HG03342 (cell line): ENCODE results near the gene LSM6.

Experiments used
- ATAC-seq: cut with Tn5 transposase; IDR thresholded peaks from one replicate; pipeline ENCODE4 v1.9.1; 2021; ENCODE audit warnings: mild to moderate bottlenecking, moderate library complexity; ENCODE audit not compliant: unreplicated experiment

LSM6 gene

DNA sequence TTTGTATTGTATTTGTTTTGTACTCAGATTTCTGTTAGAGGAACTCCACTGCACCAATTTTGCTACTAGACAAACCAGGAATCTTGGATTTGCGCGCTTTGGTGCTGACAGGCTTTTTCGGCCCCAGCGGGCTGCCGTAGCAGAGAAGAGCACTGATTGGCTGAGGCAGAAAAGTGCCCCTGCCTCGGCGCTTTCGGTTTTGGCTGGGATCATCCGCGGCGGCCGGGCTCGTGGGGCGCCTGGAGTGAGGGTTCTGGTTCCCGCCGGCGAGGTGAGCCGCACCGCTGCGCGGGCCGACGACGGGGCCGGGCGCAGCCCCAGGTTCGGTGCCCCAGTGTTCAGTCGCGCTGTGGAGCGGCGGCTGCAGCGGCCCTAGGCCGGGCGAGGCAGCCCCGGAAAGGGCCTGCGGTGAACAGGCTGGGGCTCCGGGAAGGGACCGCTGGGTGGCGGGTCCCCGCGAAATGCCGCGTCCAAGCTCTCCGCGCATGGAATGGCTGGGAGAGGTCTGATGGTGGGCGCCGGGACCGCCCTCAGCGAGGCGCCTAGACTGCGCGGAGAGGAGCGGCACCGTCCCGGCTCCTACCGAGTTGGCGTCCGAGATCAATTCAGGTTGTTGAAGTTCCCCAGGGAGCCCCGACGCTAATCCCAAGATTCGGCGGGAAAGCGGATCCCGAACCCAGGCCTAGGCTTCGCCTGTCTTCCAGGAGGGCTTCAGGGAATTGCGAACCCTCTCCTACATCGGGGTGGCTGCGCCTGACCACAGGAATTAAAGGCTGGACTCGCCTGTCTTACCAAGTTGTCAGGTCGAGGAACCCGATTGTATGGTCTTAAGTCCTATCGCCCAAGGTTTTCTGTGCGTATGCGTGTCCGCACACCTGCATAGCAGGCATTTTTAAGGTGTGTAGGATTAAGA lies at the start of gene LSM6:
Gene LSM6, plus strand, starts transcription at position 178 of the 913 bp plus-strand sequence. CDS start 7,204 bp downstream, outside the sequence.
- ATAC-seq = peak; percentile 91

DNA sequence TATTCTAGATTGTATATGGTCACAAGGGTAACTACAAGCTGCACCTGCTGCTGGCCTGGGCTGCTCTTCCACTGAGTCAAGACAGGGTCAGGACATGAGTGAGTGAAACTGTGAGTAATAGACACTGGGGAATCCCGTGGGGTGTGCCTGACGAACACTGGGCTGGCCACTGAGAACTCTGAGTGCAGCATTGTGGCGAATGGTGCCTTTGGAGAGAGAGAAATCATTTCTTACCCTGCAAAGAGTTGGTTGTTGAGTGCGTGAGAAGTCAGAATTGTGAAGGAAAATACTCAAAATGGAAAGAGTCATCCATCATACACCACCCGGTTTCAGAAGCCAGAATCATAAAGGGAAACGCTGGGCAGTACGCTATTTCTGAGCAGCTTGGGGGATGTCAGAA lies 43.1 kb upstream of the LSM6 start:
- ATAC-seq = peak; percentile 99

DNA sequence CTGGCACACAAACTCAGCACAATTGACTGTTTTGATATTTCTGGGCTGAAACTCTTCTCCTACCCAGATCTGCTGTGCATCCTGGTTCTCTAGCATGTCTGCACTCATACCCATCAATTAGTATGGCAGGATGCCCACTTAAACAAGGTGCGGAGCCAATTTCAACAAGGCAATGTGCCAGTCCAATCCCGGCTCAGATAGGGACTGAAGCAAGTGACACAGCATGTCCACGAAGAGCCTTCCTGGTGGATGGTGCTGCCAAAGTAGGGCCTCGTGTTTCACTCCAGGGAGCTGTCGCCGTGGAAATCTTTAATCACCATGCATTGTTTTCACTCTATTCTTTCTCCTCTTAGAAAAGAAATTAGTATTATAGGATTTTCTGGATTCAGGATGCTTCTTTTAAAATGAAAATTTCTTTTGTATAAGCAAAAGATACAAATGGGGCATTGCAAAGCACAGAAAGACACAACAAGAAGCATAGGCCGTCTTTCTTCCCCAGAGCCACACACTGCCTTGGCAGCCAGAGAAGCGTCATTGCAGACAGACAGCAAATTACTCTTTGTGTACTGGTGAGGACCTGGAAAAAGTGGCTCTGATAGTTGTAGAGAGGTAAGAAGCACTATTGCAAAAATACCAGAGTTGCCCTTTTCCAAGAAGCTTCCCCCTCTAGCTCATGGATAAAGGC lies 40.6 kb upstream of the LSM6 start:
- ATAC-seq = no peak

DNA sequence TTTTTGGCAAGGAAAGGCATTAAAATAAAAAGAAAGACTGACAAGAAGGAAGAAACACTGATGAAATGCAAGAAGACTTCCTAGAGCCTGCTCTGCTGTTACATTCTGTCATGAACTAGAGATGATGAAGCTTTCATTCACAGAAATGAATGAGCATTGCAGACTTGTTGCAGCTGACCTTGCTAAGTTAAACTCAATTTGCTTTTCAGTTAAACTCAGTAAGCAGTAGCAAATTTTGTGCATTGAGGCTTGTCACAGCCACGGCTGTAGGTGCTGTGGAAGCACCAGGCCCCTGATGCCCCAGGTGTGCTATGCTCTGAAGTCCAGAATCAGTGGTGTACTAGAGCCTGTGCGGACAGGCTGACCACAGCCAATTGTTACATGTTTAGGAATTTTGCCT lies 39.6 kb upstream of the LSM6 start:
- no peak for ATAC-seq

DNA sequence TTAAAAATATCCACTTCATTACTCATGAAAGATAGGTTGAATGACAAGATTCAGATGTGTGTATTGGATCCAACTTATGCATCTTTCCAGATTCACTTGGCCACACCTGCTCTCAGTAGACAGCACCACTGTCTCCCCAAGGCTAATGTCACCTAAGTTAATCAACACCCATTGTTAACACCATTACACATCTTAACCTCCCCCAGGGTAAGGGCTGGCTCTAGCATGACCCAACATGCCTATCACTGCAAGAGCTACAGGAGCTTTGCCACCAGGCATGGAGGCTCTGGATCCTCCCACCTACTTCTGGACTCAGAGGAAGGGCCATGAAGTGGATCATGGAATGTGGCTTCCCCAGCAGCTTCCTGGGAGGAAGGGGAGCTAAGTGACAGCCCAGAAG lies 32.8 kb upstream of the LSM6 start:
- no peak for ATAC-seq

DNA sequence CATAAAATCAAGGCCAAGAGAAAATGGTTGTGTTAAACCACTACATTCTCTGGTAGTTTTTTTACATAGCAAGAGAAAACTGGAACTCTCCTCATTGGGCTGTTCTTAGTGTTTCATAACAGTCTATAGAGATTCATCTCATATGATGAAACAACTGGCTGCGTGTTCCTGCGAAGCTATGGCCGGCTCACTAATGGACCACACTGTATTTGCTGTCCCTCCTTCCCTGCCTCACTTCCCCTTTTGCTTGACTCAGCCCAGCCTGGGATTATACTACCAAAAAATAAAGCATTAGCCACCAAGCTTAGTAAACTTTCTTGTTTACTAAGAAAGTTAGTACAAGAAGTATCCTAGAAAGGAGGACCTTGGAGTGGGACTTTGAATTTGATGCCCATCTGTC lies 31.6 kb upstream of the LSM6 start:
- ATAC-seq = no peak

DNA sequence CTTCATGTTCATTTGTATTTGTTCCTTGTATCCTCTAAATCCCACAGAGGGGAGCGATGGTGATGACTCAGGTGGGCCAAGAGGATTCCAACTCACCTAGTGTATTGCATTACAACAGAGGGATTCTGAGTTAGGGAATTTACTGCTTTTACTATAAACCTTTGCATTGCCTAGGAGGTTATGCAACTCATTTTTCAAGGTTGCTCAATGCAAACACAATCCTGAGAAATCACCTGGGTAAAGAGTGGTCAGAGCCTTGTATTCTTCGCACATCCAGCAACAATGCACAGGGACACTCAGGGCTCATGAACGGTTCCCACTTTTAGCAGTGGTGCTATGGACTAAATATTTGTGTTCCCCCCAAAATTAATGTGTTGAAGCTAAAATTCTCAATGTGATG lies 28.6 kb upstream of the LSM6 start:
- ATAC-seq = no peak

DNA sequence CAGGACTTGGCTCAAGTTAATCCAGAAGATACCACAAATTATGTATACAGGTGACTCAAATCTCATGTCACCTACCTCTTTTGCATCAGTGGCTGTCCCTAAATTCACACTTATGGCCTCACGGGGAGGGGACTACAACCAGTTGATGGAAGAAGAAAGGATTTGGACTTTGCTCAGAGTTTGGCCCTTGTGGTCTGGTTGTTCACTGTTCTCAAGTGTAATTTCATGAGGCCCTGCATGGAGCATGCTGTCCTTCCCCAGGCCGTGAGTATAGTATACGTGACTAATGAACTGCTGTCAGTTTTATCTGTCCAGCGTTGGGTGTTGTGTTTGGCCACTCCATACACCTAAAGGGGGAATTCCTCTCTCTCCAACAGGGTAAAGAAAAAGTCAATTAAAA lies 27.5 kb upstream of the LSM6 start:
- ATAC-seq = no peak

DNA sequence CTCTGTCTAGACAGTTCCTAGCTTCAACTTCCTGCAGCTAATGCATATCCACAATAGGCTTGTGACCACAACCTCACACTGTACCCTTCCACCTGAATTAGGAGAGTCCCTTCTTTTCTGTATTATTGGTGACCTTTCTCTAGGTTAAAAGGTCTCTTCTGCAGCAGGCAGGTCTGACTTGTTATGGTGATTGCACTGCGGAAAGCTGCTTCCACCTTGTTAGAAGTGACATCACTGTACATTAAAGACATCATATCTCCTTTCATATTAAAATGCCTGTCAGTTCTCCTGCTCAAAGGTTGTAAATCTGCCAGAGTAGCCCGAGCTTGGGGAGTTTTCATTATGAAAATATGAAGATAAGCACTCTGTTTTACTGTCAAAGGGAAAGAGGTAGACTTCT lies 21.5 kb upstream of the LSM6 start:
- ATAC-seq = no peak

DNA sequence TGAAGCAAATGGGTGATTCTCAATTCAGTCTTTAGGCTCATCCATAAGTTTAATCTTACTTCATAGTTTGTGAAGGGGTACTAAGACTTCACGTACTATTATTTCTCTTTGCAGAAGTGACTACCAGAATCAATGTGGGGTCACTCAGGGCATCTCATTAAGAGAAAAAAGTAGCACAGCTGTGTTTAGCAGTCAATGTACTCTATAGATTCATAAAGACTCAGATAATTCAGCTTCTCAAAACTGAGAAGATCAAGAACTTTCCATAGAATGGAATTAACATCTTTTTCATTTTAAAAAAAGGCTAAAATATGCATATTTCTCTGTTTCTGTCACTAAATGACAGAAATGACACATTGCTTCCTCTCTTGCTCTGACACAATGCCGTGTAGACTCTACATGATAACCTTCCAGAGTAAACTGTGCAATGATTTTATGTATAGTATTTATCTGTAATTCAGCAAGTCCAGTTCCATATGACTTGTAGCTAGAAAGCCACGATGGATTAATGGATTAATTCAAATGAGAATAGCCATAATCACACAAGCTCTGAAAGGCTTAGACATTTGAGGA lies 20.3 kb upstream of the LSM6 start:
- no peak for ATAC-seq

DNA sequence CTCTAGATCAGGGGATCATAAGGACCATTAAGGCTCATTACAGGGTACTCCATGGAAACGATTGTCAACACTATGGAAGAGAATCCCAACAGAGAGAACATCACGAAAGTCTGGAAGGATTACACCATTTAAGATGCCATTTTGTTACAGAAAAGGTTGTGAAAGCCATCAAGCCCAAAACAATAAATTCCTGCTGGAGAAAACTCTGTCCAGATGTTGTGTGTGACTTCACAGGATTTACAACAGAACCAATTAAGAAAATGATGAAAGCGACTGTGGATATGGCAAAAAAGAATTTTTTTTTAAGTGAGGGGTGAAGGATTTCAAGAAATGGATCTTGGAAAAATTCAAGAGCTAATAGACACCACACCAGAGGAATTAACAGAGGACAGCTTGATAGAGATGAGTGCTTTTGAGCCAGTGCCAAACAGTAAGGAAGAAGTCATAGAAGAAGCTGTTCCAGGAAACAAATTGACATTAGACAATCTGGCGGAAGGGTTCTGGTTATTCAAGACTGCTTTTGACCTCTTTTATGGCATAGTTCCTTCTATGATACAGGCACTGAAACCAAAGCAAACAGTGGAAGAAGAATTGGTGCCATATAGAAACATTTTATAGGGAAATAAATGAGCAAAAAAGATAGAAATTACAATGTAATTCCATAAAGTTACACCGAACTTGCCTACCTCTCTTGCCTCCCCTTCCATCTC lies 17.3 kb upstream of the LSM6 start:
- ATAC-seq = no peak

DNA sequence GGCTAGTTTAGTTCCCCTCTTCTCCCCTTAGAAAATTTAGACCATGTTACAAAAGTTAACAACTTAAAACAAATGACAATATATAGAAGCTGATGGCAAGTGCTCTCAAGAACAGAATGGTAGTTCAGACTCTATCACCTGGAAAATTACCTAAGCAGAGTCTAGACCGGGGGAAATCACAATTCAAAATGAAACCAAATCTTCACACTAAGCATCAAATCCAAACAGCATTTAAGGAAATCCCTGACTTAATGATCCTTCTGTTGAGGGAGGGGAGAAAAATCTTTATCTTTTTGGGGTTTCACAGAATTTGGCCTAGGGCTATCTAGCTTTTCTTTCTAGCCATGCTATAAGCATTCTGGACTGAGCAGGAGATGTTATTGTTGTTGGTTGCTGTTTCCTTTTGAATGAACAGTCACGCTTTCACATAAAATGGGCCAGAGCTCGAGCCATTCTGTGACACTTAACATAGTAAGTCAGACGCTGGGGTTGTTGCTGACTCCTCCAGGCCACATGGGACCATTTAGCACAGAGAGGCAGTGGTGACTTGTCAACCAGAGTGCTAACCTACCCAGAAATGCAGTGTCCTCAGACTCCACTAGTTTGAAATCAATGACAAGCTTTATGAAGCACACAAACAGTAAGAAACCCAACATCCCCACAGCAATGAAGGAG lies 16.0 kb upstream of the LSM6 start:
- ATAC-seq = peak; percentile 80

DNA sequence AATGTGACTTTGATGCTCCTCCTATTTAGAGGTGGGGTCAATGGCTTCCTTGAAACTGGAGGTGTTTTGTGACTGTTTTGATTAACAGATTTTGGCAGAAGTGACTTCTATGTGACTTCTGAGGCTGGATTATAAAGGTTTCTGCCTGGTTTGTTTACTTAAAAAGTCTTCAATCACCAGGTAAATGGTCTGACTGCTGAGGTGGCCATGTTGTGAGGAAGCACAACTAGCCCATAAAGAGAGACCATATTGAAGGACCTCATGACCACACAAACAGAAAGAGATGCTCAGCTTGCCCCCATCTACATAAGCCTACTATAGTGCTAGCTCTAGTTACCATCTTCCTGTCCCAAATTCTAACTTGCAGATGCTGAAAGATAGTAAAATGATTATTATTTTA lies 14.3 kb upstream of the LSM6 start:
- ATAC-seq = no peak

DNA sequence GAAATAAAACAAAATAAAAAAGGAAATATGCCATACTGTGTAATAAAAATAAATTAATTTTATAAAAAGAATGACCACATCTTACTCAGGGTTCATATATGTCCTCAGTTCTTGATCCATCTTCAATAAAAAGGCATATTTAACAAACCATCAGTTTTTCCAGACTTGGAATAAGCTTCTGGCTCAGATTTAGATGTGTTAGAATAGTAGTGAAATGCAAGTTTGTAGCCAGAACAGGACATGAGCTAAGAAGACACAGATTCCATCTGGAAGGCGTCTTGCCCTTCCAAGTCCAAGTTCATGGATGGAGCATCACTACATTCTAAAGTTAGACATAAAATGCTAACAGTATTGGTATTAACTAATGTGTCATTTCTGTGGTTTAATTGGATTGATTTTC lies 10.3 kb upstream of the LSM6 start:
- no peak for ATAC-seq

DNA sequence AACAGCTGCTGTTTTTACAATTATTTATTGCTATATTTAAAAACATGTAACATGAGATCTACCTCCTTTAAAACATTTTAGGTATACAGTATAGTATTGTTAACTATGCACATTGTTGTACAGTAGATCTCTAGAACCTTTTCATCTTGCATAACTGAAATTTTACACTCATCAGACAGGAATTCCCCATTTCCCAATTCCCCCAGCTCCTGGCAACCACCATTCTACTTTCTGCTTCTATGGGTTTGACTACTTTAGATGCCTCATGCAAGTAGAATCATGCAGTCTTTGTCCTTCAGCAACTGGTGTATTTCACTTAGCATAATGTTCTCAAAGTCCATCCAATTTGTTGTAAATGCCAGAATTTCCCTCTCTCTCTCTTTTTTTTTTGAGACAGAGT lies 9.7 kb upstream of the LSM6 start:
- ATAC-seq = no peak

DNA sequence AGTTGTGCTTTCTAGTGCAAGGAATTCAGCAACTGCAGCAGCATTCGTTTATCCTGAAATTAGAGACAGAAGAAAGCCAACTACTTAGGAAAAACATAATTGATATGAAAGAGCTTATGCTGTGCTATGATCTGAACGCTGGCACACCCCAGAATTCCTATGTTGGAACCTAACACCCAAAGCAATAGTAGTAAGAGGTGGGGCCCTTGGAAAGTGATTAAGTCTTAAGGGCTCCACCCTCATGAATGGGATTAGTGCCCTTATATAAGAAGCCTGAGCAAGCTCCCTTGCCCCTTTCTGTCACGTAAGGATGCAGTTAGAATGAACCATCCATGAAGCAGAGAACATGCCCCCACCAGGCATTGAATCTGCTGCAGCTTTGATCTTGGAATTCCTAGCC lies 5.4 kb upstream of the LSM6 start:
- no peak for ATAC-seq

DNA sequence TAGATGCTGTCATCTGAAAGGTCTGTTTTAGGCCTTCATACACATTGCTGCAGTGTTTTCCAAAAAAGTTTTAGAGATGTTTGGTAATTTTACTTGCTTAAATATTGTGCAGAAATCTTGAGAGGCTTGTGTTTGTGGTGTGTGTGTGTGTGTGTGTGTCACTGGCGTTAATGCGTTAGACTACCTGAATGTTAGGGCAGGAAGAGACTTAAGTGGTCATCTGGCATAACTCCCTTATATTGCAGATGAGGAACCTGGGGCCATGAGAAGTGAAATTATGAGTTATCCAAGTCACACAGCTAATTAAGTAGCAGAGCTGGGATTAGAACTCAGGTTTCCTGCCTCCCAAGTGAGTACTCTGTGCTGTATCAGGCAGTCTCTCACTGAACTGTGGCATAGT lies 1.4 kb downstream of the LSM6 start:
- ATAC-seq = no peak

DNA sequence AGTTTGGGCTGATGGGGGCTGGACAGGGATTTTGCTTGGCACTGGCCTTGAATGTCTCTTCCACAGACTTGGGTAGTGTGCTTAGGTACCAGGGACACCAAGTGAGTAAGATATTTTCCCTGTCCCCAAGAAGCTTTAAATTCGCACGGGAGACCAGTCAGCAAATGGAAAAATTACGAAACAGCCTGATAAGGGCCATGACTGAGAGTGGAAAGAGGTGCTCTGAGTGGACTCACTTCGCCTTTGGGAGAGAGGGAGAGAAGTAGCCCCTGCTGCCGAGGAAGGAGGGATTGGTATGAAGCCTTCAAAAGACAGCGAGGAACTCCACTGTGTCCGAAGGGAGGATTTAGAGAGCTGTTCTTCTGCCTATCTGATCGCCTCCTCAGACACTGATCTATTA lies 2.6 kb downstream of the LSM6 start:
- ATAC-seq = no peak

DNA sequence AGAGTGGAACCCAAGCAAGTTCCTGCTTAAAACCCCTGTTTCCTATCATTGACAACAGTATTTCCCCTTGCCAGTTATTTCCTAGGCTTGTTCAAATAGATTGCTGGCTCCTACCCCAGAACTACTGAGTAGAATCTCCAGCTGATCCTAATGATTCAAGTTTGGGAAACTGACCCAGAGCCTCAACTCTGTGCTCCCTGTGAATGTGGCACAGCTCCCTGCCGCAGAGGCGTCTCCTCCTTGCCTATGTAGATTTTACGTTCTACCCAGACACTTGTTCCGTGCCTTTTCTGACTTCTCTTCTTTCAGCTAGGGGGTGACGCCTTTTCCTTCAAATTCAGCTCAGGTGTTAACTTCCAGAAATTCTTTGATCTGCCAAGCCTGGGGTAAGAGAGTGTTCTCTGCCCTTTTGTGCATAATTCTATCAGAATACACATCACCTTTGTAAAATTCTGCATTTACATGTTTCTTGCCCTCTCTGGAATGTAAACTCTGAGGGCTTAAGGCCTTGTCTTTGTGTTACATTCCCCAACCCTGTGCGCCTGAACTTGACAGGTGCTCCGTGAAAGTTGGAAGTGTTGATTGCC lies 4.4 kb downstream of the LSM6 start:
- no peak for ATAC-seq

DNA sequence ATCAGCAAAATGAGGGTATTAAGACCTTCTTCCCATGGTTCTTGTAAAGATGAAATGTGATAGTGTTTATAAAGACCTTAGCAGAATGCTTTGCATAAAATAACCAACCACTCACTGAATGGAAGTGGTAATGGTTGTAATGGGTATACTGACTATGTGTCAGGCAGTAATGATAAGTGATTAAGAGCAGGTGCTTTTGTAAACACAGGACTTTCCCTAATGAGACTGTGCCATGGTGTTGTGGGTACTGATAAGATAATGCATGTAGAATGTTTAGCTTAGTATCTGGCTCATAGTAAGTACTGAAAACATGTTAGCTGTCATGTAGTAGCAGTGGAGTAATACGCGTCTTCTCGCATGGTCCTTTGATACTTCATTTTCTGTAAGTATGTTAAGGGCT lies 6.9 kb downstream of the LSM6 start:
- ATAC-seq = no peak
